ENCODE results near the gene EIF4A2.

GRCh38 chr3:186775999-186776398 is 7.4 kb upstream of the EIF4A2 start:
- no peak for TF ChIP-seq YY1 (IDR thresholded peaks at IDR 0.05; ENCODE audit: low read depth)
- TF ChIP-seq RAD21 (IDR thresholded peaks at IDR 0.05; ENCODE audit: low read depth), result no peak
- TF ChIP-seq EP300 (IDR thresholded peaks at IDR 0.05; ENCODE audit: borderline replicate concordance), result no peak
- no peak for TF ChIP-seq USF1 (IDR thresholded peaks at IDR 0.05)
- TF ChIP-seq NFIC (IDR thresholded peaks at IDR 0.05), result no peak
- no peak for TF ChIP-seq REST (IDR thresholded peaks at IDR 0.05; ENCODE audit: low read depth)
- no peak for TF ChIP-seq CEBPB (IDR thresholded peaks at IDR 0.05)
- TF ChIP-seq FOXM1 (IDR thresholded peaks at IDR 0.05; ENCODE audit: borderline replicate concordance, low read depth), result no peak

Measured in Ishikawa (cell line).